Bronchial epithelial cell (primary cell): ENCODE results near the gene SLC7A6OS. TPM values are rescaled to one million over a fixed set of nuclear protein-coding genes. Genes with fewer than 3 reads are reported as not detected.

Experiments used
- DNase-seq: peaks from one replicate; pipeline ENCODE4 v3.0.0-alpha.2; 2010; ENCODE audit warnings: low read depth
- FAIRE-seq: peaks from 2 replicates; lab custom pipeline; 2011; peaks lifted over from hg19 to GRCh38; lab: Jason Lieb, UNC
- H3K27me3 ChIP-seq: 2 replicates; pipeline ENCODE4 v1.5.1; 2011; ENCODE audit warnings: low read length; ENCODE audit not compliant: control insufficient read depth, insufficient read depth
- H3K36me3 ChIP-seq: 2 replicates; pipeline ENCODE4 v1.5.1; 2011; ENCODE audit warnings: low read length; ENCODE audit not compliant: control insufficient read depth, insufficient read depth
- H3K4me3 ChIP-seq: 2 replicates; pipeline ENCODE4 v1.5.1; 2011; ENCODE audit warnings: mild to moderate bottlenecking, low read depth, low read length, control low read depth
- total RNA-seq: library from RNA; depleted of rRNA; stranded (reverse); fragments of >200 nt; gene quantifications from 2 replicates; pipeline ENCODE4 v1.2.1, GENCODE V29; 2014
- TF ChIP-seq, protein P1 (sequence below): IDR thresholded peaks from 2 replicates; pipeline ENCODE4 v1.5.1; 2011; ENCODE audit warnings: mild to moderate bottlenecking, moderate library complexity, low read length, control low read depth, inconsistent platforms; ENCODE audit not compliant: insufficient read depth, severe bottlenecking

The SLC7A6OS gene
- total RNA-seq, 1 donor from 2014 or later: 17.4 TPM

DNA sequence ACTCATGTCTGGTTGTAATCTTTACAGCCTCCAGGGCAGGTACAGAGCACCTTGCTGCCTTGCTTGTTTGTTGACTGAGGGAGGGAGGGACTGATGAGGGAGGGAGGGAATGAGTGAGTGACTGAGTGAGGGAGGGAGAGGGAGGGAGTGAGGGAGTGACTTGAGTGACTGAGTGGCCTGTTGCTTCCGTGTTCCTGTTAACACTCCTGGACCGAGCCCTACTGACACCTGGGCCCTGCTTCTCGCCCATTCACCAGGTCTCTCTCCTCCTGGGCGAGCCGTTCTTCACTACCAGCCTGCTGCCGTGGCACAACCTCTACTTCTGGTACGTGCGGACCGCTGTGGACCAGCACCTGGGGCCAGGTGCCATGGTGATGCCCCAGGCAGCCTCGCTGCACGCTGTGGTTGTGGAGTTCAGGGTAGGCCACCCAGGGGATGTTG lies 41.3 kb upstream of the SLC7A6OS start:
- TF ChIP-seq, protein P1, sequence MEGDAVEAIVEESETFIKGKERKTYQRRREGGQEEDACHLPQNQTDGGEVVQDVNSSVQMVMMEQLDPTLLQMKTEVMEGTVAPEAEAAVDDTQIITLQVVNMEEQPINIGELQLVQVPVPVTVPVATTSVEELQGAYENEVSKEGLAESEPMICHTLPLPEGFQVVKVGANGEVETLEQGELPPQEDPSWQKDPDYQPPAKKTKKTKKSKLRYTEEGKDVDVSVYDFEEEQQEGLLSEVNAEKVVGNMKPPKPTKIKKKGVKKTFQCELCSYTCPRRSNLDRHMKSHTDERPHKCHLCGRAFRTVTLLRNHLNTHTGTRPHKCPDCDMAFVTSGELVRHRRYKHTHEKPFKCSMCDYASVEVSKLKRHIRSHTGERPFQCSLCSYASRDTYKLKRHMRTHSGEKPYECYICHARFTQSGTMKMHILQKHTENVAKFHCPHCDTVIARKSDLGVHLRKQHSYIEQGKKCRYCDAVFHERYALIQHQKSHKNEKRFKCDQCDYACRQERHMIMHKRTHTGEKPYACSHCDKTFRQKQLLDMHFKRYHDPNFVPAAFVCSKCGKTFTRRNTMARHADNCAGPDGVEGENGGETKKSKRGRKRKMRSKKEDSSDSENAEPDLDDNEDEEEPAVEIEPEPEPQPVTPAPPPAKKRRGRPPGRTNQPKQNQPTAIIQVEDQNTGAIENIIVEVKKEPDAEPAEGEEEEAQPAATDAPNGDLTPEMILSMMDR: no peak
- Histone ChIP-seq H3K27me3 (no peaks in the 10 kb centered on the region), H3K36me3 (peaks cover 26% of the 10 kb centered on the region), H3K4me3 (no peak overlapping the region)
- DNase-seq (peak; percentile 65), FAIRE-seq (peak; percentile 91)

- TF ChIP-seq, protein P1: no peak
- Histone ChIP-seq H3K36me3 (peaks cover 24% of the 10 kb centered on the region), H3K4me3 (no peak overlapping the region), H3K27me3 (no peaks in the 10 kb centered on the region)
- no peak for DNase-seq
- FAIRE-seq: no peak
These were observed 40.7 kb upstream of the SLC7A6OS start for GRCh38 chr16:68351463-68351862.

DNA sequence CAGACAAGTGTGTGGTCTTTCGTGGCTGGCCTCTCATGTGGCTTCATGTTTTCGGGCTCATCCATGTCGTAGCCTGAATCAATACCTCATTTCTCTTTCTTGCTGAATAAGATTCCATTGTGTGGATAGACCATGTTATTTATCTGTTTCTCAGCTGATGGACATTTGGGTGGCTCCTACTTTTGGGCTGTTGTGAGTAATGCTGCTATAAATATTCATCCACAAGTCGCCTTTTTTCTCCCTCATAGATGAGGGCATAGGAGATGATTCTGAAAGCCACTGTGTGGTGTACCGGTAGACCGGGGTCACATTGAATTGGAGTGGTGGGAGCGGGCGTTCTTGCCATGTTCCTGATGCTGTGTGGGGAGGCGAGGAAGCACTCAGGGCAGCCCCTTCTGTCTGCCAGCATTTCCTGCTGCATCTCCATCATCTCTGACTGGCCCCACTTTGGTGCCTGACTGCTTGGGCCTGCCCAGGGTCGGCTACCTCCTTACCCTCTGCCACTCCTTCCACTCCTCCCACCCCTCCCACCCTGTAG lies 40.1 kb upstream of the SLC7A6OS start:
- H3K36me3 ChIP-seq: peaks cover 24% of the 10 kb centered on the region
- no peak for FAIRE-seq
- TF ChIP-seq, protein P1: no peak
- H3K27me3 ChIP-seq: no peaks in the 10 kb centered on the region
- DNase-seq: no peak
- no peak overlapping the region for H3K4me3 ChIP-seq

DNA sequence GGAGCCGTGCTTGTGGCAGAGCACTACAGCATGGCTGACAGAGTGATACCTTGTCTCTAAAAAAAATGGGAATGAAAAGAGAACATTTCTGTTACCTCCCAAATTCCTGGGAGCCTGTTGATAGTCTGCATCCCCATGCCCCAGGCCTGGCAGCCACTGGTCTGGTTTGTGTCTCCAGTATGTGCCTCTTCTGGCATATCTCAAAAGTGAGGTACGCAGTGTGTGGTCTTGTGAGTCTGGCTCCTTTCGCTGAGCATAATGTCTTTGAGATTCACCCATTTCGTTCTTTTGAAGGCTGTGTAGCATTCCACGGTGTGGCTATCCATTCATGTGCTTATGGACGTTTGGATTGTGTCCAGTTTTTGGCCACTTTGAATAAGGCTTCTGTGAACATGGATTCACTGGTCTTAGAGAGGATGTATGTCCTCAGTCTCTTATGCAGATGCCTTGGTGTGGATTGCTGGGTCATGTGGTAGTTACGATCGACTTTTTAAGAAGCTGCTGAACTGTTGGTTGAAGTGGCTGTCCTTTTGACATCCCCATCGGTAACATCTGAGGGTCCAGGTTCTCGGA lies 39.2 kb upstream of the SLC7A6OS start:
- H3K36me3 ChIP-seq: peaks cover 30% of the 10 kb centered on the region
- DNase-seq (no peak), FAIRE-seq (peak; percentile 64)
- no peak overlapping the region for H3K4me3 ChIP-seq
- no peaks in the 10 kb centered on the region for H3K27me3 ChIP-seq
- TF ChIP-seq, protein P1: no peak

GRCh38 chr16:68348639-68349445 lies 38.1 kb upstream of the SLC7A6OS start:
- no peak for DNase-seq
- TF ChIP-seq, protein P1: no peak
- peak; percentile 18 for FAIRE-seq
- Histone ChIP-seq H3K27me3 (no peaks in the 10 kb centered on the region), H3K36me3 (peaks cover 26% of the 10 kb centered on the region), H3K4me3 (no peak overlapping the region)
